D721Med (cell line): ENCODE data around the gene CD74.

Source experiments
- DNase-seq: peaks from one replicate; pipeline ENCODE4 v3.0.0; 2011; ENCODE audit warnings: low spot score; ENCODE audit not compliant: insufficient read length
- FAIRE-seq: peaks from 2 replicates; lab custom pipeline; 2011; peaks lifted over from hg19 to GRCh38; lab: Jason Lieb, UNC
- TF ChIP-seq, protein P1 (sequence below): IDR thresholded peaks from 2 replicates; pipeline ENCODE4 v1.5.1; 2012; ENCODE audit warnings: mild to moderate bottlenecking, control low read depth; ENCODE audit not compliant: insufficient read depth; ENCODE audit errors: missing control alignments

The CD74 gene

DNA sequence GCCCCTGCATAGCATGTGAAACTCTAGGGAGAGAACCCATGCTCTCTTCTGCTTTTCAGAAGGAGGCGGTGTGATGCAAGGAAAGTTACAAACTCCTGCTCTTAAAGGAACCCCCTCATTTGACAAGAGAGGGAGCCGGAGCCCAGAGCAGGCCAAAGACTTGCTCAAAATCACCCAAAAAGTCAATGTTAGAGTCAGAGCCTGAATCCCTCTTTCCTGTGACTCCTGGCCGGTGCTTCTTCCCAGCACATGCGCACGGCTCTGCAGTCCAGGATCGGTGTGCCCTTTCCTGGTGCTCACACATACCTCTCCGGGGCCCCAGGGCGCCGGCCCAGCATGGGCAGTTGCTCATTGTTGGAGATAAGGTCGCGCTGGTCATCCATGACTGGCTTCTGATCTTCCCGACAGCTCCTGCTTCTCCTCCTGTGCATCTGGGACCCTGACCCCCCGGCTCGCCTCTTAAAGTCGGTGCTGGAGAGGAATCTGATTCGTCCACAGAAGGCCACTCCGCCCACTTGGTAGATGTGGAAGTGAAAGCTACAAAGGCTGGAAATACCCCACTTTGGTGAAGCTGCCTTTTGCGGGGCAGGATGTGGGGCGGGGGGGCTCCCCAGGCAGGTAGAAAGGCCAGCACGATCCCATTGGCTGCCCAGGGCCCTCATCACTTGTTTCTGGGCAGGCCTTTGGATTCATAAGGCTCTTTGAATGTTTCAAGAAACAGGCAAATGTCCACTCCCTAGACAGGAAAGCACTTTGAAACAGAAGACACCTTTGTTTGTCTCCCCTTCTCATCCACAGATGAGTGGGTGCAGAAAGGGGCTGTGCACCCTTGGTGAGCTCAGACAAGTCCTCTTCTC lies at the start of gene CD74:
CD74 (minus strand) TSS at position 592 of the 857 bp plus-strand sequence; CDS start at position 431, 161 bp downstream.
- no peak for FAIRE-seq
- TF ChIP-seq, protein P1, sequence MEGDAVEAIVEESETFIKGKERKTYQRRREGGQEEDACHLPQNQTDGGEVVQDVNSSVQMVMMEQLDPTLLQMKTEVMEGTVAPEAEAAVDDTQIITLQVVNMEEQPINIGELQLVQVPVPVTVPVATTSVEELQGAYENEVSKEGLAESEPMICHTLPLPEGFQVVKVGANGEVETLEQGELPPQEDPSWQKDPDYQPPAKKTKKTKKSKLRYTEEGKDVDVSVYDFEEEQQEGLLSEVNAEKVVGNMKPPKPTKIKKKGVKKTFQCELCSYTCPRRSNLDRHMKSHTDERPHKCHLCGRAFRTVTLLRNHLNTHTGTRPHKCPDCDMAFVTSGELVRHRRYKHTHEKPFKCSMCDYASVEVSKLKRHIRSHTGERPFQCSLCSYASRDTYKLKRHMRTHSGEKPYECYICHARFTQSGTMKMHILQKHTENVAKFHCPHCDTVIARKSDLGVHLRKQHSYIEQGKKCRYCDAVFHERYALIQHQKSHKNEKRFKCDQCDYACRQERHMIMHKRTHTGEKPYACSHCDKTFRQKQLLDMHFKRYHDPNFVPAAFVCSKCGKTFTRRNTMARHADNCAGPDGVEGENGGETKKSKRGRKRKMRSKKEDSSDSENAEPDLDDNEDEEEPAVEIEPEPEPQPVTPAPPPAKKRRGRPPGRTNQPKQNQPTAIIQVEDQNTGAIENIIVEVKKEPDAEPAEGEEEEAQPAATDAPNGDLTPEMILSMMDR: no peak
- DNase-seq: no peak

GRCh38 chr5:150461231-150461630 lies 48.5 kb upstream of the CD74 start:
- TF ChIP-seq, protein P1: no peak
- FAIRE-seq (no peak), DNase-seq (no peak)

GRCh38 chr5:150460781-150461180 lies 48.1 kb upstream of the CD74 start:
- DNase-seq (no peak), FAIRE-seq (no peak)
- TF ChIP-seq, protein P1: no peak

DNA sequence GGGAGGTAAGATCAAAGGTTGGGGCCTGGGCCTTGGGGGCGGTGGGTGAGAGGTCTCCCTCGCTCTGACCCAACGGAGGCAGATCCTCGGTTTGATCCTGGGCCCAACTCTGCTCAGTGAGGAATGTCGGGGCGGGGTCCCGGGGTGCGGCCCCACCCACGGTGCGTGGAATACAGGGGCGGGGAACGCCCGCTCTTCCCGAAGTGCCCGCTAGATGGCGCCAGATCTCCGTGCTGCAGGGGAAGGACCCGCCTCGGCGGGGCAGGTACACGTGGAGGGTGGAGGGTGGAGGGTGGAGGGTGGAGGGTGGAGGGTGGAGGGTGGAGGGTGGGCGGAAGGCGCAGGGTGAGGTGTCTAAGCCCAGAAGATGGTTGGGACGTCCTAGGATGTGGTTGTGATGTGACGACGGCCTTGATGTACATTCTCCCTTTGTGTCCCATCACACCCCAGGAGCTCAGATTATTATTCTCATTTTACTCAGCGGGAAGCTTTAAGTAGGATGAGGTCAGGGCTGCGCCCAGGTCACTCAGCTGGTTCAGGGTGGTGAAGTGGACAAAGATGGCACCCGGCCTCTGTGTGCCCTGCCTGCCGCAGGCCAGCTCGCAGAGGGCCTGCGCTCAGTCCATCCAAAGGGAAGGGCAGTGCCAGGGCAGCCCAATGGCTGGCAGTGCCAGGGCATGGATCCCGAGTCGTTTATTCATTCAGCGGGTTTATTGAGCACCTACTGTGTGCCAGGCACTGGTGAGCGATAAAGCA lies 46.3 kb upstream of the CD74 start:
- DNase-seq: peak; percentile 78
- TF ChIP-seq, protein P1: peak; percentile 70
- FAIRE-seq: no peak

DNA sequence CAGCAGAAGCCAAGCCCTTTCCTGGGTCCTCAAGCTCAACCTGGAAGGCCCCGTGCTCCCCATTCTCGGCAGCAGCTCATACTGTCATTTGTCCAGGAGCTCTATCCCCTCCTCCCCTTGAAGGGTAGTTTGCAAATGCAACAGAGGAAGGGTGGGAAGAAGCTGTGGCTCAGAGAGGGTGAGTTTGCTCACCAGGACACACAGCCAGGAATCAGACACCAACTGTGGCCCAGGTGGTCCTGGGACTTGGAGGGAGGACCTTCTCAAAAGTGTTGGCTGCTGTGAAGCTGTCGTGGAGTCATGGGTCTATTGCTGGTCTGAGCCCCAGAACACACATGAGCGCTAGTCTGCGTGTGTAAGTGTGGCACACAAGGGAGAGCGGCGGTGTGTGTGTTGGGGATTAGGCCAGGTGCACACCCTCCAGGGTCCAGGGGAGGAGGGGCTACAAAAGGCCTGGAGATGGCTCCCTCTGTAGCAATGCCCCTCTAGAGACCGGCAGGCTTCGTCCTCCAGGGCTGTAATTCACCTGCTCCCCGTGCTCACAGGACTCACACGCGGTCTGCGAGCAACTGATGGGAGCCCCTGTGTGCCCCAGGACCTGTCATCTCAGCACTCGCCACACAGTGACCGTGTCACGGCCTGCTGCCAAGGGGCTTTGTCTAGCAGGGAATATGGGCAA lies 45.0 kb upstream of the CD74 start:
- TF ChIP-seq, protein P1: no peak
- FAIRE-seq (no peak), DNase-seq (no peak)

GRCh38 chr5:150457121-150457520 lies 44.4 kb upstream of the CD74 start:
- DNase-seq: no peak
- TF ChIP-seq, protein P1: no peak
- no peak for FAIRE-seq
